ENCODE data around the gene GPR37.

GPR37 gene

DNA sequence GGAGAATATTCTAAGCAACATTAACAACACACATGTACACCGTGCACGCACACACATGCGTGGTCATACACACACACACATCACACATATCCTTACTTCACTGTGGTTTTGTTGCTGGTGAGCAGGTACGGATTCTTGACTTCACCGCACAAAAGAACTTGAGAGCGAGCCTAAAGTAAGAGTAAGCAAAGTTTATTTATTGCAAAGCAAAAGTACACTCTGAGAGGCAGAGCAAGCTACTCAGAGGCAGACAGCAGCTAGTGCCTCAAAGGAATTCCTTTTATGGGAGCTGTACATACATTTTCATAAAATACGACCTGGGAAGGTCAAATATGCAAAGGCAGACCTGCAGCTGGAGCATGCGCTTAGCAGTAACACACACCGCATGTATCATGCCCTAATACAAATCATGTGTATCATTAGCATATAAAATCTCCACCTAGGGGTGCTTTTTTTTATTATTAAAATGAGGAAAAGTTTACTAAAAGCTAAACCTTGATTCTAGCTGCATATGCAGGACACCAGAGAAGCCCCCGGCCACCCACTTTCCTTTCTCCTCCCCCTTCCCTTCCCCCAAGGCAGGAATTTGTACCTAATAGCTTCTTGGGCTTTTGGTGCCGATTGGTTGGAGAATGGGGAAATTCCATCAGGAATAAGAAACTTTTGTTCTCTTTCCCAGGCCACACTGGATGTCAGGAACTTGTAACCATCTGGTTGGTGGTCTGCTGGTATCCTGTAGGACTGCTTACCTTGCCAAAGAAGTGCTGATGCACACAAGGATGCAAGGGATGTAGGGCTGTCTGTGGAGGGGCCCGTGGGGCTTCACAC, 16.5 kb upstream of the GPR37 start:
- Histone ChIP-seq H3K4me3 (ENCODE audit: low read length) (no peak overlapping the region), H3K4me1 (ENCODE audit: control insufficient read depth, low read depth, low read length) (no peaks in the 10 kb centered on the region), H3K79me1 (ENCODE audit: low read length) (no peaks in the 10 kb centered on the region), H3K4ac (ENCODE audit: low read depth, low read length) (no peak overlapping the region), H4K8ac (ENCODE audit: low read depth, low read length) (no peak overlapping the region), H3K27me3 (ENCODE audit: insufficient read depth, low read length, poor library complexity) (no peaks in the 10 kb centered on the region), H2BK120ac (ENCODE audit: low read depth, low read length) (no peak overlapping the region), H3K27ac (ENCODE audit: low read depth, low read length) (no peak overlapping the region), H3K23ac (ENCODE audit: low read length) (no peak overlapping the region), H3K36me3 (ENCODE audit: control insufficient read depth, insufficient read depth, low read length) (no peaks in the 10 kb centered on the region), H2BK5ac (ENCODE audit: low read length) (no peak overlapping the region), H2AK5ac (ENCODE audit: low read length) (no peak overlapping the region), H3K9ac (ENCODE audit: low read length) (no peak overlapping the region), H3K4me2 (ENCODE audit: low read length) (no peak overlapping the region), H4K5ac (ENCODE audit: low read length) (no peak overlapping the region), H3K56ac (ENCODE audit: low read length) (no peak overlapping the region), H3K79me2 (ENCODE audit: control insufficient read depth, insufficient read depth, low read length) (no peaks in the 10 kb centered on the region), H2BK15ac (replicated peaks; ENCODE audit: low read depth) (no peak overlapping the region), H3K18ac (ENCODE audit: low read length) (peak overlapping the region; percentile 25)
- no CpG with 5 or more reads among the region's 12 CpGs for WGBS (ENCODE audit: extremely low coverage, insufficient coverage, low lambda C conversion rate)
- DNase-seq: peak; percentile 18

- H3K18ac ChIP-seq (ENCODE audit: low read length): no peak overlapping the region
- H2BK120ac ChIP-seq (ENCODE audit: low read depth, low read length): no peak overlapping the region
- H3K36me3 ChIP-seq (ENCODE audit: control insufficient read depth, insufficient read depth, low read length): no peaks in the 10 kb centered on the region
- H3K9ac ChIP-seq (ENCODE audit: low read length): no peak overlapping the region
- H3K23ac ChIP-seq (ENCODE audit: low read length): no peak overlapping the region
- no peak overlapping the region for H2BK15ac ChIP-seq (replicated peaks; ENCODE audit: low read depth)
- H3K4ac ChIP-seq (ENCODE audit: low read depth, low read length): no peak overlapping the region
- H3K79me1 ChIP-seq (ENCODE audit: low read length): no peaks in the 10 kb centered on the region
- no peak overlapping the region for H2BK5ac ChIP-seq (ENCODE audit: low read length)
- no peak overlapping the region for H3K4me3 ChIP-seq (ENCODE audit: low read length)
- H3K56ac ChIP-seq (ENCODE audit: low read length): no peak overlapping the region
- no peaks in the 10 kb centered on the region for H3K79me2 ChIP-seq (ENCODE audit: control insufficient read depth, insufficient read depth, low read length)
- no peaks in the 10 kb centered on the region for H3K27me3 ChIP-seq (ENCODE audit: insufficient read depth, low read length, poor library complexity)
- H3K4me2 ChIP-seq (ENCODE audit: low read length): no peak overlapping the region
- no peak for DNase-seq
- H3K27ac ChIP-seq (ENCODE audit: low read depth, low read length): no peak overlapping the region
- H4K5ac ChIP-seq (ENCODE audit: low read length): no peak overlapping the region
- H3K4me1 ChIP-seq (ENCODE audit: control insufficient read depth, low read depth, low read length): no peaks in the 10 kb centered on the region
- WGBS (ENCODE audit: extremely low coverage, insufficient coverage, low lambda C conversion rate): no CpG with 5 or more reads among the region's 2 CpGs
- H2AK5ac ChIP-seq (ENCODE audit: low read length): no peak overlapping the region
- no peak overlapping the region for H4K8ac ChIP-seq (ENCODE audit: low read depth, low read length)
Observed at GRCh38 chr7:124781418-124781817, 15.8 kb upstream of the GPR37 start.

- H3K56ac ChIP-seq (ENCODE audit: low read length): no peak overlapping the region
- no CpG with 5 or more reads among the region's 1 CpG for WGBS (ENCODE audit: extremely low coverage, insufficient coverage, low lambda C conversion rate)
- no peaks in the 10 kb centered on the region for H3K27me3 ChIP-seq (ENCODE audit: insufficient read depth, low read length, poor library complexity)
- H3K79me2 ChIP-seq (ENCODE audit: control insufficient read depth, insufficient read depth, low read length): no peaks in the 10 kb centered on the region
- H3K4me1 ChIP-seq (ENCODE audit: control insufficient read depth, low read depth, low read length): no peaks in the 10 kb centered on the region
- no peak overlapping the region for H2BK120ac ChIP-seq (ENCODE audit: low read depth, low read length)
- no peak overlapping the region for H3K23ac ChIP-seq (ENCODE audit: low read length)
- H4K5ac ChIP-seq (ENCODE audit: low read length): no peak overlapping the region
- no peak overlapping the region for H3K4me2 ChIP-seq (ENCODE audit: low read length)
- H4K8ac ChIP-seq (ENCODE audit: low read depth, low read length): no peak overlapping the region
- no peak overlapping the region for H3K4ac ChIP-seq (ENCODE audit: low read depth, low read length)
- H3K36me3 ChIP-seq (ENCODE audit: control insufficient read depth, insufficient read depth, low read length): no peaks in the 10 kb centered on the region
- H3K4me3 ChIP-seq (ENCODE audit: low read length): no peak overlapping the region
- no peak overlapping the region for H3K9ac ChIP-seq (ENCODE audit: low read length)
- H2BK15ac ChIP-seq (replicated peaks; ENCODE audit: low read depth): no peak overlapping the region
- H3K18ac ChIP-seq (ENCODE audit: low read length): no peak overlapping the region
- H2BK5ac ChIP-seq (ENCODE audit: low read length): no peak overlapping the region
- no peak for DNase-seq
- H2AK5ac ChIP-seq (ENCODE audit: low read length): no peak overlapping the region
- no peaks in the 10 kb centered on the region for H3K79me1 ChIP-seq (ENCODE audit: low read length)
- no peak overlapping the region for H3K27ac ChIP-seq (ENCODE audit: low read depth, low read length)
Observed at GRCh38 chr7:124780608-124781007, 15.0 kb upstream of the GPR37 start.

GRCh38 chr7:124780056-124780455, 14.5 kb upstream of the GPR37 start:
- Histone ChIP-seq H2BK5ac (ENCODE audit: low read length) (no peak overlapping the region), H3K9ac (ENCODE audit: low read length) (no peak overlapping the region), H3K18ac (ENCODE audit: low read length) (no peak overlapping the region), H3K4me3 (ENCODE audit: low read length) (no peak overlapping the region), H3K79me1 (ENCODE audit: low read length) (no peaks in the 10 kb centered on the region), H3K4ac (ENCODE audit: low read depth, low read length) (no peak overlapping the region), H3K4me1 (ENCODE audit: control insufficient read depth, low read depth, low read length) (no peaks in the 10 kb centered on the region), H3K27ac (ENCODE audit: low read depth, low read length) (no peak overlapping the region), H3K4me2 (ENCODE audit: low read length) (no peak overlapping the region), H3K23ac (ENCODE audit: low read length) (no peak overlapping the region), H2BK120ac (ENCODE audit: low read depth, low read length) (no peak overlapping the region), H3K56ac (ENCODE audit: low read length) (no peak overlapping the region), H2BK15ac (replicated peaks; ENCODE audit: low read depth) (peak overlapping the region; percentile 41), H4K5ac (ENCODE audit: low read length) (no peak overlapping the region), H3K27me3 (ENCODE audit: insufficient read depth, low read length, poor library complexity) (no peaks in the 10 kb centered on the region), H3K79me2 (ENCODE audit: control insufficient read depth, insufficient read depth, low read length) (no peaks in the 10 kb centered on the region), H3K36me3 (ENCODE audit: control insufficient read depth, insufficient read depth, low read length) (no peaks in the 10 kb centered on the region), H4K8ac (ENCODE audit: low read depth, low read length) (no peak overlapping the region), H2AK5ac (ENCODE audit: low read length) (no peak overlapping the region)
- DNase-seq: no peak

DNA sequence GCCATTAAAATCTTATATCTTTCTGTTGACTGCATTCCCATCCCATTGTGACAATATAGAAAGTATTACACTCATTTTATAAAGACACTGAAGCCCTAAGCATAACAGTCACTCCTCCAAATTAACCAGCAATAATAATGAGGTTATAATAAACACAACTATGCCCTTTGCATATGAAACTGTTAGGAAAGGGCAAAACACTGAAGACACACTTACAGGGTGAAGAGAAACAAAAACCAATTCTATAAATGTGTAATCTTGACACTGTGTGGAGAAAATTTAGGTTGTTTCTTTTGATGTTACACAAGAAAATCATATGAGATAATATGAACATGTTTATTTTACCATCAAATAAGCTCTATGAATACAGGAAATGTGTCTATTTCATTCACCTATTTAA, 14.0 kb upstream of the GPR37 start:
- H2BK120ac ChIP-seq (ENCODE audit: low read depth, low read length): no peak overlapping the region
- no peak overlapping the region for H3K4ac ChIP-seq (ENCODE audit: low read depth, low read length)
- no peaks in the 10 kb centered on the region for H3K79me2 ChIP-seq (ENCODE audit: control insufficient read depth, insufficient read depth, low read length)
- no peak overlapping the region for H3K23ac ChIP-seq (ENCODE audit: low read length)
- no peak overlapping the region for H3K9ac ChIP-seq (ENCODE audit: low read length)
- no peak for DNase-seq
- H3K36me3 ChIP-seq (ENCODE audit: control insufficient read depth, insufficient read depth, low read length): no peaks in the 10 kb centered on the region
- H3K4me2 ChIP-seq (ENCODE audit: low read length): no peak overlapping the region
- H3K56ac ChIP-seq (ENCODE audit: low read length): no peak overlapping the region
- no peak overlapping the region for H2AK5ac ChIP-seq (ENCODE audit: low read length)
- H2BK15ac ChIP-seq (replicated peaks; ENCODE audit: low read depth): no peak overlapping the region
- no peaks in the 10 kb centered on the region for H3K27me3 ChIP-seq (ENCODE audit: insufficient read depth, low read length, poor library complexity)
- H3K4me1 ChIP-seq (ENCODE audit: control insufficient read depth, low read depth, low read length): no peaks in the 10 kb centered on the region
- no peak overlapping the region for H2BK5ac ChIP-seq (ENCODE audit: low read length)
- H3K4me3 ChIP-seq (ENCODE audit: low read length): no peak overlapping the region
- no peak overlapping the region for H3K27ac ChIP-seq (ENCODE audit: low read depth, low read length)
- H4K5ac ChIP-seq (ENCODE audit: low read length): no peak overlapping the region
- peak overlapping the region; percentile 51 for H3K18ac ChIP-seq (ENCODE audit: low read length)
- no peak overlapping the region for H4K8ac ChIP-seq (ENCODE audit: low read depth, low read length)
- no peaks in the 10 kb centered on the region for H3K79me1 ChIP-seq (ENCODE audit: low read length)

DNA sequence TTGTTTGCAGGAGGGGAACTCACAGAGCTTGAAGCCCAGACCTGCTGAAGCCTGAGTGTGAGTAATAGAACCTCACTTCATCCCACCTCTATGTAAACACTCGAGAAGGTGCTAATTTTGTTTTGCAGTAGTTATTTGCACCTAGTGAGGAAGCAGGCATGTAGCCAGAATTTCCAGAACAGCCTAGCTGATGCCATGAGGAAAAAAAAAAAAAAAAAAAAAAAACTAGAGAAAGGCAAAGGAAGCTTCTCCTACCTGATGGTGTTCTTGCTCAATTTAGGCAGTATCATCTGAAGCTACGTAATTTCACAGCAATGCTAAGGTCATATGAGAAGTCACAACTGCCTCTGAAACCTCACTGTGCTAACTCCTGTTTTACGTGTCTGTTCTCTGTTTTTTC, 13.6 kb upstream of the GPR37 start:
- no peaks in the 10 kb centered on the region for H3K36me3 ChIP-seq (ENCODE audit: control insufficient read depth, insufficient read depth, low read length)
- no peak overlapping the region for H2BK5ac ChIP-seq (ENCODE audit: low read length)
- H3K27ac ChIP-seq (ENCODE audit: low read depth, low read length): no peak overlapping the region
- no peak overlapping the region for H2BK120ac ChIP-seq (ENCODE audit: low read depth, low read length)
- H4K5ac ChIP-seq (ENCODE audit: low read length): no peak overlapping the region
- H3K4ac ChIP-seq (ENCODE audit: low read depth, low read length): no peak overlapping the region
- H2AK5ac ChIP-seq (ENCODE audit: low read length): no peak overlapping the region
- H3K56ac ChIP-seq (ENCODE audit: low read length): no peak overlapping the region
- no peak overlapping the region for H3K9ac ChIP-seq (ENCODE audit: low read length)
- no peak overlapping the region for H3K4me2 ChIP-seq (ENCODE audit: low read length)
- H2BK15ac ChIP-seq (replicated peaks; ENCODE audit: low read depth): no peak overlapping the region
- H3K23ac ChIP-seq (ENCODE audit: low read length): no peak overlapping the region
- no peaks in the 10 kb centered on the region for H3K79me2 ChIP-seq (ENCODE audit: control insufficient read depth, insufficient read depth, low read length)
- H3K27me3 ChIP-seq (ENCODE audit: insufficient read depth, low read length, poor library complexity): no peaks in the 10 kb centered on the region
- no peaks in the 10 kb centered on the region for H3K79me1 ChIP-seq (ENCODE audit: low read length)
- H3K4me1 ChIP-seq (ENCODE audit: control insufficient read depth, low read depth, low read length): no peaks in the 10 kb centered on the region
- H3K4me3 ChIP-seq (ENCODE audit: low read length): no peak overlapping the region
- no peak overlapping the region for H4K8ac ChIP-seq (ENCODE audit: low read depth, low read length)
- H3K18ac ChIP-seq (ENCODE audit: low read length): peak overlapping the region; percentile 51
- peak; percentile 60 for DNase-seq
- WGBS (ENCODE audit: extremely low coverage, insufficient coverage, low lambda C conversion rate): no CpG with 5 or more reads among the region's 3 CpGs
